DMS153 treated with DMSO at 0.1 percent for 48 hours (cell line): ENCODE results near the gene RNF144B.

Experiments used
- DNase-seq: peaks from one replicate; lab custom pipeline; 2025; ENCODE audit not compliant: unreplicated experiment; lab: John Stamatoyannopoulos, UW

Gene RNF144B

DNA sequence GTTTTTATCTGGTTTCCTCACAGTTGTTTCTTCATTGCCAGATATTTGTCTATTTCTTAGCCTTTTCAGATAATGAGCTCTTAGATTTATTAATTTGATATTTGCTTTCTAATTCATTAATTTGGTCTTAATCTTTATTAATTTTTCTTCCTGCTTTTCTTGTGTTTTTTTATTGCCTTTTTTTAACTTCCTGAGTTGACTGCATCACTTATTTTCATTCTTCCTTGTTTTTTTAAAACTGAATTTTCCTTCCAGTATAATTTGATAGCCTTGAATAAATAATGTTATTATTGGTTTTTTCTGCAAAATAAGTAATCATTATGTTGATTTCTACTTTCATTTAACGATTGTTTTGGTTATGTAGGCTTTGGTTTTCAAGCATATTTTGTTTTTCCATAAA, 91.5 kb downstream of the RNF144B start:
- DNase-seq: no peak

GRCh38 chr6:18481870-18482269, 94.7 kb downstream of the RNF144B start:
- DNase-seq: no peak

DNA sequence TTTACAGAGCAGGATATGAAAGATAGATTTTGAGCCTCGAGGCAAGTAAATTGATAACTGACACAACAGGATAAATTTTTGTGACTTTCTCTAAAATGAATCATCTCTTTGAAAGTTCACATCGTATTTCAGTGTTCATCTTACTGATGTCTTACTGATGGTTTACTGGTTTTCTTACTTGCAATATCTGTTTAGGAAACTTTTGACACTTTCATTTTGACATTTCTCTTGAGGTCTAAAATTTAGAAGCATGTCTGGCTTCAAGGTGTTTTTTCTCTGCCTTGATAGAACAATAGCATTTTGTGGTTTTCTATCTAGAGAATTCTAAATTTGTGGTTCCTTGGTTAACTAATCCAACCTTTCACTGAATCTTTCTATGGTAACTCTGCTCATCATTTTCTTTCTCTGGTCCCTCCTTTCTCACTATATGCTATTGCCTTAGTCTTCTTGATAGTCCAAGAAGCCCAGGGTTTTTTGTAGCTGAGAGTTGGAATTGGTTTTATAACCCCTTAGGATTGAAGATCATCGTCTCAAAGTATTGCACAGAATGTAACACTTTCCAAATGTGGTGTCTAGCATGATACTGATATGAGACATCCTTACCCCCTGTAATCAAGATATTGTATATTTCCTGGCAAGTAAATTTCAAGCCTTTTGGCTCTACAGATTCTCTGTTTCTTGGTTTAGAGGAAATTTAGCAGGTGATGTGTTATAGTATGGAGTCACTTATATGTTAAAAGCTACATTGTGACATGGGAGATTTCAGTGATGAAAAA, 98.7 kb downstream of the RNF144B start:
- no peak for DNase-seq

GRCh38 chr6:18488004-18488403, 100.9 kb downstream of the RNF144B start:
- DNase-seq: no peak

GRCh38 chr6:18488526-18489270, 101.5 kb downstream of the RNF144B start:
- no peak for DNase-seq

DNA sequence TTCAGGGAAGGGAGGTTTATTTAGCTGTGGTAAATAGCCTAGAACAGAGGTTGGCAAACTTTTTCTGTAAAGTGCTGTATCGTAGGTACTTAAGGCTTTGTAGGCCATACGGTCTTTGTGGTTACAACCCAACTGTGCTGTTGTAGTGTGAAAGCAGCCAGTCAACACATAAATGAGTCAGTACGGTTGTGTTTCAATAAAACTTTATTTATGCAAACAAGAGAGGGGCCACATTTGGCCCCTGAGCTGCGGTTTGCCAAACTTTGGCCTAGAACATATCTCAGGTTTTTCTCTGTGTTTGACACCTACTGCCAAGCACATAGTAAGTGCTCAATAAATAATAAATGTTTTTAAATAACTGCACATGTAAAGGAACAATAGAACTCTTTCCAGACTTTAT, 102.2 kb downstream of the RNF144B start:
- no peak for DNase-seq

- DNase-seq: no peak
These were observed 104.3 kb downstream of the RNF144B start for GRCh38 chr6:18491308-18492045.

DNA sequence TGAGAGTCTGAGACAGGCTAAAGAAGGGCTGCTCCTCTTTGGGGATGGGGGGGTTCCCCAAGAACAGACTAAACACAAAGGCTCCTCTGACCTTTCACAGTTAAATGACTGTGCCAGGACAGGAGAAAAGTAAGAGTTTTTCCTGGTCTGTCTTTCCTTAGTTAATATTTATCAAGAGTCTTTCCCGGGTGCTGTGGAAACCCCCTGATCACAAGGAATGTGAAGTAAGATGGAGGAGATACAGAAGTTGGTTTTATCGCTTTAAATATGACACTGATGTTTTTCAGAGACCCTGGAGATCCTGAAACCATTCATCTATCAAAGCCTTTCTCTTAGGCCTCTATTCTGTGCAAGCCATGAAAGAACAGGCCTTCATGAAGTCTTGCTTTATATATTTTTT, 105.8 kb downstream of the RNF144B start:
- no peak for DNase-seq

DNA sequence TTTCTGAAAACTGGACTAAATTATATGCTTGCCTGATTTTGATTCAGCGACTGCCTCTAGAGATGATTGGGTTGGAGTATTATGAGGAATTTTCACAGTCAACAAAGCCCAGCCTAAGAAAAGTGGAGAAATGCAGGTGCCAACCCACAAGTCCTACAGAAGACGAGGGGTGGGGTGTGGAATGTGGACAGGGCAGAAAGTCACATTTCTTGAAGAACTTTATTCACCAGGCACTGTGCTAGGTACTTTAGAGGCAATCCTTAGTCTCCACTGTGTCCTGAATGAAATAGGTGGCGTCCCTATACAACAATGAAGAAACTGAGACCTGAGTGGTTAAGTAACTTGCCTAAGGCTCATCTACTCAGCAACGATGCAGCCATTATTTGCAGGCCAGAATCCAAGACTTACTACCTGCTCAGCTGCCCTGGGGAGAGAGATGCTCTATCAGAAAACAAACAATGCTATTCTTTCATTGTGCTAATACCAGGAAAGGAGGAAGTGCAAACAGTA, 106.3 kb downstream of the RNF144B start:
- no peak for DNase-seq

- DNase-seq: no peak
These were observed 106.8 kb downstream of the RNF144B start for GRCh38 chr6:18493925-18494324.

DNA sequence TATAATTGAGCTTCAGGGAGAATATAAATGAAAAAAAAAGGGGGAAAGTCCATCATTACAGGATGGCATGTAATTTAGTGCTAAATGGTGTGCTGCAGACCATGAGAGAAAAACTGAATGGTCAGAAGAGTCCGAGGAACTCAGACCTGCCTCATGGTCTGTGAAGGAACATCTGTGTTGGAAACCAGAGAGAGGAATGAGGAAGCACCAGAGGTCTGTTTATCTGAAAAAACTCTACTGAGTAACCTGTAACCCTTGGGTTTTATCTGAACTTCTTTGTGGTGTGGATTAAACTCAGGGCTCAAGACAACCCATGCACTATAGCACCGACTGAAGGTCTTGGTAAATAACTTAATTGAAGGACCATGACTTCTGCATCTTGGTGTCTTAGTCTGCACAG, 108.1 kb downstream of the RNF144B start:
- no peak for DNase-seq

DNA sequence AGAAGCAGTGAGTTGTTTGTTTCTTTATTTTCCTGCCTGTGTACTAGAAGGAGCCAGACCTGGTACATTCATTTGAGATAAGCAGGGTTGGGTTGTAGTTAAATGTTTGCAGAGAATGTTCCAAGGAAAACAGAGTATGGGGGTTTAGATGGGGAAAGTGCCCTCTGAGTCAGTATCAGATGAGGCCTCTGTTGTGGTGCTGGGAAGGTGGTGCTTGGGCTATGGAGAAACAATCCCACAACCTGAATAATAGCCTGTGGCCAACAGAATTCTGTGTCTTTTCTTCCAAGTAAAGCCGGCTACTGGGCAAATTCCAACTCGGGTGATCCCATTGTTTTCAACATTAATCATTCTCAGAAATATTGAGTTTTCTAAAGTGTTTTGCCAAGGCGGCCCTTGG, 109.3 kb downstream of the RNF144B start:
- no peak for DNase-seq

- DNase-seq: no peak
These were observed 109.9 kb downstream of the RNF144B start for GRCh38 chr6:18497006-18497405.

GRCh38 chr6:18498408-18498807, 111.3 kb downstream of the RNF144B start:
- DNase-seq: no peak

DNA sequence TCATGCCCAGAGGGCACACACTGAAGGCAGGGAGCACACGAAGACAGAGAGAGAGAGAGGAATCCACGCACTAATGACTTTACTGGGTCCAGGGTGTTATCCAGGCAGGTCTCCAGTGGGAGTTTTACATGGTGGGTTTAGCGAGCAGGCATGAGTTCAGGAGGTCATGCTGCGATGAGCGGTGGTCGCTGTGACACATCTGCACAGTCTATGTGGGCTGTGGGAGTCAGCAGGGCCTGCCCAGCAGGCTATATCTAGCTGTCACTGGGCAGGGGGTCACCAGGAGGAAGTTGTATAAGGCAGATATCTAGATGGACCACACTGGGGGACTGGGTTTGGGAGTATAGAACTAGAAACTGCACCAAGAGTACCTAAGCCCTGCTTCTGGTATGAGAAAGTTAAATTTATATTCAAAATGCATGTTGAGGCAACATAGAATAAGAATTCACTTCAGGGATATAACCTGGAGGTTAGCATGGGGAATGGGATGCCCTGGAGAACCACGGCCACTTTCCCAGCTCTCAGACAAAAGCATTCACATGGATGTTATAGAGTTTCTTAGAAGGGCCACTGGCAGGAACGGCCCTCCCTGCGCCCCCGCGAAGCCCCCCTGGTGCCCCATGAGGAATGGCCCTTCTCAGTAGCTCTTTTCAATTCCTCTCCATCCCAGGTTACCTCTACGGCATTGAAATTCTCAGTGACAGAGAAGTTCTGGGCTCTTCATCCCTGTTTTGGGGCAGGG, 113.9 kb downstream of the RNF144B start:
- no peak for DNase-seq

GRCh38 chr6:18501663-18502013, 114.5 kb downstream of the RNF144B start:
- no peak for DNase-seq

DNA sequence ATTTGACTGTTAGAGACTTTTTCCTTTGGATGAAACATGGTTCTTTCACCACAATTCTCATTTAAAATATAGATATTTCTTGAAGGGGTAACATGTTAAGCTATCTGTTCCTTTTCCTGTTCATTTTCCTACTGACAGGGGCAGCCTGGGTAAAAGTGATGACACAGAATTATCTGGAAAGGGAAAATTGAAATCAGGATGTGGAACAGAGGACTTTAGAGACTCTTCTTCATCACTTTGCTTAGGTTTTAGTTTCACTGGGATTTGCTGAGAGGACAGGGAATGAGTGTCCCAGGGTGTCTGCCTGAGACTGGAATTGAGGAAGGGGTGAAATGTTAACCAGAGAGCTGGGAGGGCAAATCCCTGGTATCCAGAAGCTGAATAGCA, 116.0 kb downstream of the RNF144B start:
- DNase-seq: no peak

DNA sequence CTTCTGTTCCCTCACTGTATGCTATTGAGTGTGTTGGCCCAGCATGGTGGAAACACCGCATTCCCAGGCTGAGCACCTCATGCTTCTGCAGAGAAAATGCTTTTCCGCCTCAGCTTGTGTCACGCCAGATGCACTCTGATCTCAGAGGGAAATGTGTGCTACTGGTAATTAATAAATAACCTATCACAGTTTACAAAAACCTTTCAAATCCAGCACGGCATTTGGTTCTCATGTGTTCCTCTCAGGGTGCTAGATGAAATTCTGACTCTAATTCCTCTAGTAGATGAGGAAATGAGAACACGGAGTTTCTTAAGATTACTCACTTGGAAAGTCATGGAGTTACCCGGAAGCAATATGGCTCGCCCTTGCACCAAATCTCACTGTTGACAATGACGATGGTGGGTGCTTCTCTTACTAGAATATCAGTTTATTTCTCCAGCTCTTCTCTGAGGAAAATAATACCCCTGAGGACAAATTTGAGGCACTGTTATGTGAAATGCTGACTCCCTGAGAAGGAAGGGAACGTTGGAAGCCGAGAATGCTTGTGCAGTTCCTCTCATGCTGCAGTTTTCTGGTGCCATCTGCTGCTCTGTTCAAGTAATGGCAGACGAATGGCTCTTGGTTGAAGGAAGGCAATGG, 116.6 kb downstream of the RNF144B start:
- peak; percentile 61 for DNase-seq

DNA sequence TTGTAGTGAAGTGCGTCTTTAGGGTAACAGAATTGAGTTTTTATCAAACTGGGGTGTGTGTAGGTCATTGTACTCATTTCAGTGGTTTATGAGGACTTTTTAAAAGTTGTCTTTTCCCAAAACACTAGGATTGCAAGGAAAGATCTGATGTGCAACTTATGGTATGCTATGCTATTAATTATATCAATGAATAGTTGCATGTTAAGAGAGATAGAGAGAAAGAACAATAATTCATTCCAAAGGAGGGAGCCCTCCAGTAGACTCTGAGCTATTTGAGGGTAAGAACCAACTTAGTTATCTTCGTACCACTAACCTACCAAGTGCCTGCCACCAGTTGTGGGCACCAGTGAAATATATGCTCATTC, 117.1 kb downstream of the RNF144B start:
- no peak for DNase-seq

DNA sequence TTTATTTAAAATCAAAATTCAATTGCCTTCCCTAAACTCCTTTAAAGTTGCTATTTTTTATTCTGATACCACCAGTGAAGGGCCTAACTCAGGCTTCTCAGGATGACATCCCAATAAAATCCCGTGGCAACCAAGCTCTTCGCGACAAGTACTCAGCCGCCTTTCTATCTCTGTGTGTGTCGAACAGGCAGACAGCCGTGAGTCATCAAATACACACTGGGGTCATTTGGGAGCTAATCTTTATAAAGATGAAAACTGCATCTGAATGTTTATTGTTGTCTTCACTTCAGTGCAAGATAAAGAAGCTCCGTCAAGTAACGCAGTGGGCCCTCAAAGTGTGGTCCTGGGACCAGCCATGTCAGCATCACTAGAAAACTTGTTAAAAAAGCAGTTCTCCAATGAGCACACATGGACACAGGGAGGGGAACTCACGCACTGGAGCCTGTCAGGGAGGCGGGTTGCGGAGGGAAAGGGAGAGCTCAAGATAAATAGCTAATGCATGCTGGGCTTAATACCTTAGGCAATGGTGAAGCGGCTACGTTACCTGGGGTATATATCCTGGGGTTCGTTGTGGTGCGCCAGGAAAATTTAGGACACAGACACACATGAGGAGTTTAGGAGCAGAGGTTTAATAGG, 119.3 kb downstream of the RNF144B start:
- DNase-seq: peak; percentile 78
